GM19455 (cell line): ENCODE data around the gene LIN7C.

Source experiments
- ATAC-seq: cut with Tn5 transposase; IDR thresholded peaks from one replicate; pipeline ENCODE4 v1.9.1; 2021; ENCODE audit not compliant: unreplicated experiment

Gene LIN7C

GRCh38 chr11:27512238-27512637 is 5.7 kb upstream of the LIN7C start:
- no peak for ATAC-seq

- no peak for ATAC-seq
Measured at GRCh38 chr11:27509908-27510307, 3.3 kb upstream of the LIN7C start.

DNA sequence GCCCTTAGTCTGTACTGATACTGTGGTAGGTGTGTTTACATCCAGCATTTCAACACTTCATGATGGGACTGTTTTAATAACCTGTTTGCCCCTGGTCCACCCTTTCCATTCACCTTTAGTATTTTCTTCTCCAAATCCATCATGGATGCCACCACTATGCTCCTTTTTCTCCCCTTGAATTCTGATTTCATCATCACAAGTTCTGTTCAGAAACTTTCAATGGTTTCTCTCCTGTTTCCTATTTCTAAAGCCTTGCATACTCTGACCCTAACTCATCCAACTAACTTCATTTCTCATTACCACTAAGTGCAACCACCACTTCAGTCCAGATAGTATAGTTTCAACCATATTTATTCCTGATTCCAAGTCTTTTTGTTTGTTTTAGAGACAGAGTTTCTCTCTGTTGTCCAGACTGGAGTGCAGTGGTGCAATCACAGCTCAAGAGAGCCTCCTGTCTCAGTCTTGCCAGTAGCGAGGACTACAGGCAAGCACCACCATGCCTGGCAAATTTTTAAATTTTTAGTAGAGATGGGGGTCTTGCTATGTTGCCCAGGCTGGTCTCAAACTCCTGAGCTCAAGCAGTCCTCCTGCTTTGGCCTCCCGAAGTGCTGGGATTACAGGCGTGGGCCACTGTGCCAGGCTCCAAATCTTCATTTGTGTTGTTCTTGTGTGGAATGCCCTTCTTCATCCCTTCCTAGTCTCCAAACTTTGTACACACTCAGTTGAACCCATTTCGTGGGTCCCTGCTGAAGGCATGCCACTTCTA is 1.2 kb upstream of the LIN7C start:
- ATAC-seq = no peak

- ATAC-seq = peak; percentile 7
Measured at GRCh38 chr11:27505781-27506180, 788 bp downstream of the LIN7C start.

GRCh38 chr11:27504205-27504604 is 2.4 kb downstream of the LIN7C start:
- ATAC-seq = no peak

DNA sequence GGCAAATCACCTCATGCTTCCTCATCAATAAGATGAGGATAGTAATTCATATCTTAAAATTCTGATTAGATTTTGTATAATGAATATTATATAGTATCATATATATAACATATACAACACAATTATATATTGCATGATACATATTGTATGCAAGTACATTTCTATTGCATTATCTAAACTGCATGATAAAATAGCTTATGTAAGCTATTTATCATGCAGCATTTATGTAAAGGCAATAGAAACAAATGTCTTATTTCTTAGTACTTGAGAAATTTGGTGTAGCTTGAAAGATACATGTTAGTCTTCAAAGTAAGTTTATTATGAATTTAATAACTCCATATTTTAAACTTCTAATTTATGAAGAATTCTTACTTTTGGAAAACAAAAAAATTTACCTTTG is 5.5 kb downstream of the LIN7C start:
- ATAC-seq = no peak

- no peak for ATAC-seq
Measured at GRCh38 chr11:27497911-27498310, 8.7 kb downstream of the LIN7C start.

- peak; percentile 59 for ATAC-seq
Measured at GRCh38 chr11:27497284-27497866, 9.2 kb downstream of the LIN7C start.

DNA sequence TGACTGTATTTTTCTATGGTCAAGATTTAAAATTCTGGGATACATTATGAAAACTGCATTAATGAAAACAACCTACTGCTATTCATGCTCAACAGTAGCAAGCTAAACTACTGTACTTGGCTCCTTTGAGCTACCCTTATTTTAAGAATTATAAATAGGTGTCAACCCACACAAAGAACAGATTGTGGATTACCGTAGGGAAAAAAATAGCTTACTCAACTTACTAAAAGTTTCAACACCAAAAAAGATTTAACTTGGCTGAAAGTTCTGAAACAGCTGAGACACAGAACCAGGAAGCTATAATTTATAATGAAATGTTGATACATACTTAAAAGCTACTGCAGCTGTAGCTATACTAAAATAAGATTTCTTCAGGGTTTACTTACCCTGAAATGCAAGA is 10.1 kb downstream of the LIN7C start:
- no peak for ATAC-seq

- no peak for ATAC-seq
Measured at GRCh38 chr11:27495710-27496300, 10.8 kb downstream of the LIN7C start.

DNA sequence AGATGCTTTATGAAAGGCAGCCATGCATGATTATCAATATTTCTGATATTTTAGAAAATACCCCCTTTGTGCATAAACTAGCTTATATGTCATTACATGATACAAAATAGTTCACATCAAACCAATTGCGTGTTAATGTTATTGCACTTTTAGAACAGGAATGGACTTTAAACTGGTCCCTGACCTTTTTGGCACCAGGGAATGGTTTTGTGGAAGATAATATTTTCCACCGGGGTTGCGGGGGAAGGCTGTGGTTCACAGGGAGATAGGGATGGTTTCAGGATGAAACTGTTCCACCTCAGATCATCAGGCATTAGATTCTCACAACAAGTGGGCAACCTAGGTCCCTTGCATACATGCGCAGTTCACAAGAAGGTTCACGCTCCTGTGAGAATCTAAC is 17.5 kb downstream of the LIN7C start:
- no peak for ATAC-seq

DNA sequence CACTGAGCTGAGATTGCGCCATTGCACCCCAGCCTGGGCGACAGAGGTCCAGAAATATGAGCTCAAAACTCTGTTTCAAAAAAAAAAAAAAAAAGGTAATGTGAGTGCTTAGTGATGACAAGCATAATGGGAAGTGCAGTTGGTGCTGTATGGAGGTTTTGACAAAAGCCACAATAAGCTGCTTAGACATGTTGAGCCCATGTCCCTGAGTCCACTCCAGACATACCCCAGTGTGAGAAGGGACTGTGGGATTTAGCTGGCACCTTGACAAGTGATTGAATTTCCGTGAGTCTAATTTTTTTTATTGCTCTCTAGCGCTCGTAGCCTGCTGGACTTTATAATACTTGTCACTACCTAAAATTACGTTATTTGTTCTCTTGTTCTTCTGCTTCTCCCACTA is 18.9 kb downstream of the LIN7C start:
- ATAC-seq = no peak

DNA sequence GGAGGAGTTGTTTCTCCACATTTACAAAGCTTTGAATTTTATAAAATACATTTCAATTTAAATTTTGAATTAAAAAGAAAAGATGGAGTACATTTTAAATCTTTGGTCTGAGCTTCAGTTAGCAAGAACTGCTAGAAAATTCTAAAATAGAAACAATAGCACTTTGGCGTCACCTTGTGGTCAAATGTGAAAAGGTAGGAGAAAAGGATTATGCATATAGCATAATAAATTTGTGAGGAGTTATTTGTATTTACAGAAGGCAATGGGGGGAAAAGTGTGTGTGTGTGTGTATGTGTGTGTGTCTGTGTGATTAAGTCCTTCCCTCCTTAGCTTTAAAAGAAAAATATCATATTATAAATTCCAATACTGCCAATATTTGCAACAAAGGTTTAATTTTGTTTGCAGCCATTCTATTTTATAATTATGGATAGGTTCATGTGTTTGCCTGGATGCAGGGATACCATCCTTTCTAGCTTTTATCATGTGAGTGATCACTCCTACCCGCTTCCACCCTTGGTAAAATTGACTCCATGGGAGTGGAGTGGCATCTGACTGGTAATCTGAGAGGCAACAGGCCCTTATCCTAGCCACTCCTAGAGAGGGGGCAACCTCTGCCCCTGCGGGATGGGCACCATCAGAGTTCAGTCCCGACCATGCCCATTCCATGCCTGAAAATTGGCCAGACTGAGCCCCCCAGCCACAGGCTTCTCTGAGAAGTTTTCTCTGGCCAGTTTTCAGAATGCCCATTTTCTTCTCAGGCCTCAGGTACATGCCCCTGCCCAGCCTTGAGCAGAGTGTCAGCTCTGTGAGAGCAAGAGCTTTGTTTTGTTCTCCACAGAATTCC is 20.4 kb downstream of the LIN7C start:
- no peak for ATAC-seq

DNA sequence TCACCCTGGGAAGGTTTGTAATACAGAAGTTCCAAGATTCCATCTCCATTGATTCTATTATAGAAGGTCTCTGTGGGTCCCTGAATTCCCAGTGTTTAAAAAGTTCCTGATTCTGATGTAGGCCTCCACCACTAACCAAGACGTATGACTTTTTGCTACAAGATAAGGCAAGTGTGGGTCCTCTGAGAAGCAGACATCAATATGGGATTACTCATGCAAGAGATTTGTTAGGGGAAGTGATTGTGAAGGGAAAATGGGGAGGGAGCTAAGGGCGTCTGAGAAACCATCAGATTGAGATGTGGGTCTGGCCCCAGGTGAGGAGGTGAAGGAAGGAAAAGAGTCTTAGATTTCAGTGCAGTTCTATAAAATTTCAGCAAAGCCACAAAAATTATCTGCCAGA is 23.8 kb downstream of the LIN7C start:
- no peak for ATAC-seq

DNA sequence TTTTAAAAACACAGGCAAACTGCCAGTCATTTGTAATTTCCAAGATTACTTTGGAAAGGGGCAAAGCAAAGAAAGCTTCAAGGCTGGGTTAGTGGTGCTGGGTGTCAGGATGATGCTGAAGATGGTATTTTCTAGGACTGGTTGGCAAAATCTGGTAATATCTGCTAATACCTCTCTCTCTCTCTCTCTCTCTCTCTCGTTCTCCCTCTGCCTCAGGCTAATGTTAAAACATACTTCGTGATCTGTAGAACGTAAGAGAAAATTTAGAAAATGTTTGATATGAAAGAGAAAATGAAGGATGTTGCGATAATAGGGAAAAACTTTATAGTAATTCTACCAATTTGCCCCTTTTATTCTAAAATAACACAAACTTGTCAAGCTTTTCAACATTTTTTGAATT is 24.6 kb downstream of the LIN7C start:
- ATAC-seq = no peak

DNA sequence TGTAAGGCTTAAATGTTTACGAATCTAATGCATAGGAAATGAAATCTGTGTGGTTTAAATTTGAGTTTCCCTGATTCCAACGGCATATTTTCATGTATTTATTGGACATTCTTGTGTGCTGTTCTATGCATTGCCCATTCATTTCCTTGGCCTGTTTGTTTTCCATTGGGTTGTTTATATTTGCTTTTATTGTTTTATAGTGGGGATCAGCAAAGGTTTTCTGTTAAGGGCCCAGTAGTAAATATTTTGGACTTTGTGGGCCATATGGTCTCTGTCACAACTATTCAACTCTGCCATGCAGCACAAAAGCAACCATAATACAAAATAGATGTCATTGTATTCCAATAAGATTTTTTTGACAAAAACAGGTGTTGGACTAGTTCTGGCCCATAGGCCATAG is 28.7 kb downstream of the LIN7C start:
- no peak for ATAC-seq

- no peak for ATAC-seq
Measured at GRCh38 chr11:27477243-27477642, 29.3 kb downstream of the LIN7C start.

DNA sequence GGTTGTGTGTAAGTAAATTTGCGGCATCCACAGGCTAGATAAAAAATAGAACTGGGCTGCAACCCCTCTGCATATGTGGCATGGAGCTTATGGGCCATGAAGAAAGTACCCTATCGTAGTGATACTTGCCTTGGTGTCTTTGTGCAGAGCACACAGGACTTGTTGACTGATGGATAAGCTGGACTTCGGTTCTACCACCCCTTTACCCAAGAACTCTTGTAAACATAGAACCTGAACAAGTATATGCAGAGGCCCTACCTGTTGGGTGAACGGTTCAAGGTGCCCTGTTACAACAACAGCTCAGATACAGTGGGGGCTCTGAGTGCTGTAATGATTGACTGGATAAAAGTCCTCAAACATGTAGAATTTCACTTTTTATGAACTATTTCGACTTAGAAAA is 30.9 kb downstream of the LIN7C start:
- ATAC-seq = no peak

GRCh38 chr11:27473017-27473406 is 33.6 kb downstream of the LIN7C start:
- ATAC-seq = no peak

DNA sequence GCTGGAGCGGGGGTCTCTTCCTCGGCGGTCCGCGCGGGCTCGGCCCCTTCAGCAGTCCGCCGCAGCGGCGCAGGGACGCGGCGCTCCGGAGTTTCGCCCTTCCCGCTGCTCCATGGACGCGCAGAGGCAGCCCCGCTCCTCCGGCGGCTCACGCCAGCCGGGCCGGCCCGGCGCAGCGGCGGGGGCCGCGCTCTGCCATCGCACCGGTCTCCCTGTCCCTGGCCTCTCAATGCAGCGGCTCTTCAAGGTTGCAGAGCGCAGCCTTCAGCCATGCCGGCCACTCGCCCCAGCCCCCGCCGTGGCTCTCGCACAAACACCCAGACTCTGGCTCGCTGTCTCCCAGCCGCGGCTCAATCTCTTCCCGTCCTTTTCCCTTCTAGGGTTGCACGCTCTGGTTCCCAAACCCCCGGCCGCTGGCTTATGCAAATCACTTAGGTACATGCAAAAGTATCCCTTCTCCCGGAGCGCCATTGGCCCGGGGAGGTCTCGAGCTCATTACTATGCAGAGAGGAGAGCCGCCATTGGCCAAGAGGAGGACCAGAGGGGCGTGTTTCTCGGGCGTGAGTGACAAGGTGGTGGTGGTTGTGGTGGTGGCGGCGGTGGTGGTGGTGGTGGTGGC is 34.1 kb downstream of the LIN7C start, which contains the start of gene LGR4:
TSS of gene LGR4 (minus strand) at position 393 of the 619 bp plus-strand sequence. CDS start 488 bp downstream, outside the sequence.
- ATAC-seq = peak; percentile 59
